H1 (cell line): ENCODE data around the gene HIVEP3. TPM values are rescaled to one million over a fixed set of nuclear protein-coding genes. Genes with fewer than 3 reads are reported as not detected.

Source experiments
- CBX8 ChIP-seq: fragments of 300-800, 300-1000 bp; sonication (generic); IDR thresholded peaks from 2 replicates; pipeline ENCODE4 v1.7.1; 2016; ENCODE audit warnings: low read depth, low read length, borderline replicate concordance
- EP300 ChIP-seq, 2 experiments: IDR thresholded peaks; 1 replicate in 1 of 2; 2 replicates in 1 of 2; pipeline ENCODE4 v1.6.1; 2011 to 2012; ENCODE audit warnings: low read depth in 2 of 2, low read length in 2 of 2, mild to moderate bottlenecking in 2 of 2, borderline replicate concordance in 1 of 2, inconsistent platforms in 1 of 2, moderate library complexity in 1 of 2
- GTF2F1 ChIP-seq: IDR thresholded peaks from 2 replicates; pipeline ENCODE4 v1.6.1; 2012; ENCODE audit warnings: low read depth, low read length, improper control_type of control experiment, borderline replicate concordance
- HDAC2 ChIP-seq, 2 experiments: fragments of 300-600 bp in 1 of 2; sonication (generic) in 1 of 2; IDR thresholded peaks; 2 replicates each; pipeline ENCODE4 v1.6.1; 2011 to 2012; ENCODE audit warnings: low read depth in 2 of 2, low read length in 2 of 2, mild to moderate bottlenecking in 2 of 2, moderate library complexity in 2 of 2, borderline replicate concordance in 1 of 2, inconsistent platforms in 1 of 2
- KDM1A ChIP-seq: fragments of 200-600, 300-600 bp; sonication (generic); IDR thresholded peaks from 2 replicates; pipeline ENCODE4 v1.7.1; 2016; ENCODE audit warnings: mild to moderate bottlenecking, low read length, borderline replicate concordance
- SUZ12 ChIP-seq: fragments of 200-600 bp; sonication (generic); IDR thresholded peaks from 2 replicates; pipeline ENCODE4 v1.6.1; 2012; ENCODE audit warnings: mild to moderate bottlenecking, inconsistent platforms, low read length, moderate library complexity, mixed read lengths
- polyA plus RNA-seq, 7 experiments: library from polyadenylated mRNA; depleted of rRNA in 3 of 7; stranded (reverse) in 5 of 7; unstranded in 2 of 7; fragments of >200 nt in 5 of 7; fragments of 200-250 nt in 2 of 7; gene quantifications; 1 replicate in 5 of 7; 2 replicates in 1 of 7; 4 replicates in 1 of 7; pipeline versions ENCODE4 v1.2.1 to v1.2.3, GENCODE V29; 2011 to 2013; ENCODE audit warnings: missing spikeins in 2 of 7, mixed read lengths in 2 of 7
- total RNA-seq: library from RNA; stranded (reverse); fragmentation: NEBNext Ultra II Directional; extraction: Animal tissue kit (Norgen Biotek cat#: 25700); gene quantifications from 2 replicates; pipeline ENCODE4 v1.2.1, GENCODE V29; 2021

HIVEP3 gene
- total and polyA plus RNA-seq, 2 of the 8 experiments (the other 6 are each of a cell fraction or from before 2014, with no cell fraction given), result 0.24 to 0.69 TPM

DNA sequence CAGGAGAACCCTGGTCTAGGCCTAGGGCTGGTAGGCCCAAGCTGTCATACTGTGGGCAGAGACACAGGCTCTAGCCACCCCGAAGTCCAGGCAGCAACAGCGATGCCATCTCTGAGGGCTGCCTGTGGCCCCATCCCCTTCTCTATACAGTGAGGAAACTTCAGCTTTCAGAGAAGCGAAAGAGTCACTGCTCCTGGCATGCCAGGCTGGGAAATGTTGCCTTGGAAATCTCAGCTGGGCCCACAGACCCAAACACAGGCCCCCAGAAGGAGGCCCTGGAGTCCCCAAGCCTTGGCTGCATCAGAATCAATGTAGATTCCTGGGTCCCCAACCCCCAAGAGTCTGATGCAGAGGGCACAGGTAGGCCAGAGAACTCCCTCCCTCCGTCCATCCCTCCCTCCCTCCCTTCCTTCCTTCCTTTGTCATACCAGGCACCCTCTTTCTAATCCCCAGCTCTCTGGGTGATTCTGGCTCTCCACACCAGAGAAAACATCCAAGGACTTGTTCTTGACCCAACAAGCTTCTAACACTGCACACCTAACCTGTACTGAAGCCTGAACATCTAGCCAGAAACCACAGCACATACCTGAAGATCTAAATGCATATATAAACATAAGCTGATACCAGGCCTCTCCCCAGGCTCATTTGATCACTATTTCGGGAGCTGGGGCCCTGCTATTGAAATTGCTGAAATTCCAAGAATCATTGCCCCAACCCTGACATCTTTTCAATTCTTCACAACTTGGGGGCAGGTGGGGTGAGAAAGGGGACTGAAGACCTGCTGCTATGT lies 291.0 kb downstream of the HIVEP3 start (continued):
- TF ChIP-seq HDAC2 (IDR thresholded peaks at IDR 0.05; ENCODE audit: borderline replicate concordance in 1 of 2, low read depth in 2 of 2, low read length in 2 of 2), result no peak
- no peak for TF ChIP-seq SUZ12
- TF ChIP-seq KDM1A, result no peak
- no peak for TF ChIP-seq GTF2F1
- no peak for TF ChIP-seq EP300 (IDR thresholded peaks at IDR 0.05; ENCODE audit: borderline replicate concordance in 1 of 2, low read depth in 2 of 2, low read length in 2 of 2)
- TF ChIP-seq CBX8, result no peak
